Caco-2 (cell line): ENCODE results near the gene CXCR3. TPM values are rescaled to one million over a fixed set of nuclear protein-coding genes. Genes with fewer than 3 reads are reported as not detected.

ENCODE experiments used
- BruUV-seq: library from RNA; stranded (reverse); fragments of 400-500 nt; replicated peaks from 2 replicates; lab custom pipeline; 2021; lab: Mats Ljungman, UMichigan
- CTCF ChIA-PET: fragments of 300-600 bp; sonication (Branson Sonifier 250); formaldehyde crosslinking; loops from one replicate; lab custom pipeline; 2022; ENCODE audit warnings: antibody characterized with exemption; lab: Charles Lee
- POLR2A ChIA-PET: fragments of 300-600 bp; sonication (Branson Sonifier 250); formaldehyde crosslinking; loops from one replicate; lab custom pipeline; 2022; ENCODE audit warnings: antibody characterized with exemption; lab: Charles Lee
- DNase-seq, 2 experiments: peaks; one replicate each; pipeline versions ENCODE4 v3.0.0 to v3.0.0-alpha.2; 2020 to 2022
- H3K27me3 ChIP-seq: replicated peaks from 2 replicates; pipeline ENCODE4 v1.6.0; 2011; ENCODE audit warnings: low read length; ENCODE audit not compliant: control insufficient read depth, insufficient read depth
- H3K36me3 ChIP-seq: 2 replicates; pipeline ENCODE4 v1.5.1; 2011; ENCODE audit warnings: low read length; ENCODE audit not compliant: control insufficient read depth, insufficient read depth
- H3K4me1 ChIP-seq: fragments of 250-450 bp; sonication (Bioruptor Pico); 2 replicates; pipeline ENCODE4 v1.5.1; 2020; ENCODE audit warnings: mild to moderate bottlenecking
- H3K4me3 ChIP-seq: 2 replicates; pipeline ENCODE4 v1.5.1; 2011; ENCODE audit warnings: low read depth, mild to moderate bottlenecking, control low read depth, low read length
- H3K9me3 ChIP-seq: fragments of 250-450 bp; sonication (Bioruptor Pico); 2 replicates; pipeline ENCODE4 v1.5.1; 2020; ENCODE audit warnings: mild to moderate bottlenecking, moderate library complexity
- H3K27ac Mint-ChIP-seq: one replicate; pipeline ENCODE4 v1.8.0; 2022; ENCODE audit warnings: mixed read lengths; ENCODE audit not compliant: unreplicated experiment
- H3K27me3 Mint-ChIP-seq: one replicate; pipeline ENCODE4 v1.8.0; 2022; ENCODE audit warnings: mixed read lengths; ENCODE audit not compliant: insufficient read depth, unreplicated experiment
- H3K36me3 Mint-ChIP-seq: one replicate; pipeline ENCODE4 v1.8.0; 2022; ENCODE audit warnings: mild to moderate bottlenecking, mixed read lengths; ENCODE audit not compliant: insufficient read depth, unreplicated experiment
- H3K4me1 Mint-ChIP-seq: one replicate; pipeline ENCODE4 v1.8.0; 2022; ENCODE audit warnings: low read depth, mixed read lengths; ENCODE audit not compliant: unreplicated experiment
- H3K4me3 Mint-ChIP-seq: one replicate; pipeline ENCODE4 v1.8.0; 2022; ENCODE audit warnings: mild to moderate bottlenecking, moderate library complexity, mixed read lengths; ENCODE audit not compliant: unreplicated experiment
- H3K9me3 Mint-ChIP-seq: one replicate; pipeline ENCODE4 v1.8.0; 2022; ENCODE audit warnings: mixed read lengths; ENCODE audit not compliant: unreplicated experiment
- CTCF ChIP-seq, 2 experiments: fragments of 200-600 bp in 1 of 2; IDR thresholded peaks; 1 replicate in 1 of 2; 2 replicates in 1 of 2; pipeline versions ENCODE4 v1.5.1 to v1.8.0; 2011 to 2022; ENCODE audit warnings: antibody characterized with exemption in 1 of 2, control low read depth in 1 of 2, inconsistent platforms in 1 of 2, low read depth in 1 of 2, low read length in 1 of 2, mild to moderate bottlenecking in 1 of 2, moderate library complexity in 1 of 2; ENCODE audit not compliant: insufficient read depth in 1 of 2, severe bottlenecking in 1 of 2, unreplicated experiment in 1 of 2
- intact Hi-C: fragments of 100-400 bp; cut with micrococcal nuclease; formaldehyde crosslinking; loops from one replicate; pipeline ENCODE4 v1.10.0; 2022; ENCODE audit not compliant: unreplicated experiment
- total RNA-seq: library from RNA; stranded (reverse); gene quantifications from 2 replicates; pipeline ENCODE4 v1.2.3, GENCODE V29; 2022

Gene CXCR3
- total RNA-seq, 1 experiment from 2014 or later = not detected

GRCh38 chrX:71638409-71638808 lies 20.1 kb upstream of the CXCR3 start:
- no TSS peak for BruUV-seq

GRCh38 chrX:71637848-71638247 lies 19.5 kb upstream of the CXCR3 start:
- Histone ChIP-seq H3K4me3 (no peak overlapping the region), H3K4me1 (no peaks in the 10 kb centered on the region), H3K27me3 (no peaks in the 10 kb centered on the region), H3K36me3 (no peaks in the 10 kb centered on the region), H3K9me3 (no peaks in the 10 kb centered on the region)
- Mint-ChIP-seq H3K27ac (no peak overlapping the region), H3K4me1 (no peaks in the 10 kb centered on the region), H3K9me3 (no peaks in the 10 kb centered on the region), H3K27me3 (no peaks in the 10 kb centered on the region), H3K4me3 (no peak overlapping the region), H3K36me3 (no peaks in the 10 kb centered on the region)
- intact Hi-C loops = no loop called here
- DNase-seq = no peak
- CTCF ChIA-PET = interaction anchor here (0.6 kb wide), 1 partner anchor 45 kb away, joined by 3 read pairs; no protein-coding TSS in a partner anchor
- BruUV-seq = no TSS peak
- TF ChIP-seq CTCF (IDR thresholded peaks at IDR 0.05; ENCODE audit: insufficient read depth in 1 of 2, low read depth in 1 of 2, low read length in 1 of 2, severe bottlenecking in 1 of 2, unreplicated experiment in 1 of 2) = no peak
- POLR2A ChIA-PET = no interaction called here

More at GRCh38 chrX:71638409-71638808, 20.1 kb upstream of the CXCR3 start:
- Histone ChIP-seq H3K9me3 (no peaks in the 10 kb centered on the region), H3K4me1 (no peaks in the 10 kb centered on the region), H3K36me3 (no peaks in the 10 kb centered on the region), H3K27me3 (no peaks in the 10 kb centered on the region), H3K4me3 (no peak overlapping the region)
- Mint-ChIP-seq H3K4me1 (no peaks in the 10 kb centered on the region), H3K27me3 (no peaks in the 10 kb centered on the region), H3K36me3 (no peaks in the 10 kb centered on the region), H3K4me3 (no peak overlapping the region), H3K27ac (no peak overlapping the region), H3K9me3 (no peaks in the 10 kb centered on the region)
- TF ChIP-seq CTCF (IDR thresholded peaks at IDR 0.05; ENCODE audit: insufficient read depth in 1 of 2, low read depth in 1 of 2, low read length in 1 of 2, severe bottlenecking in 1 of 2, unreplicated experiment in 1 of 2) = no peak
- DNase-seq = no peak
- ChIA-PET POLR2A (no interaction called here), CTCF (no interaction called here)
- intact Hi-C loops = no loop called here

GRCh38 chrX:71637253-71637618 lies 18.9 kb upstream of the CXCR3 start:
- no peak for TF ChIP-seq CTCF (IDR thresholded peaks at IDR 0.05; ENCODE audit: insufficient read depth in 1 of 2, low read depth in 1 of 2, low read length in 1 of 2, severe bottlenecking in 1 of 2, unreplicated experiment in 1 of 2)
- H3K4me3 ChIP-seq = no peak overlapping the region
- H3K36me3 ChIP-seq = no peaks in the 10 kb centered on the region
- no peaks in the 10 kb centered on the region for H3K27me3 ChIP-seq
- no peaks in the 10 kb centered on the region for H3K4me1 Mint-ChIP-seq
- no peaks in the 10 kb centered on the region for H3K36me3 Mint-ChIP-seq
- H3K4me1 ChIP-seq = 0 out of 2 replicates have a peak, but pooled peaks cover 4% of the 10 kb centered on the region
- ChIA-PET POLR2A (no interaction called here), CTCF (interaction anchor here (0.6 kb wide), 1 partner anchor 44 kb away, joined by 3 read pairs; no protein-coding TSS in a partner anchor)
- no peak for DNase-seq
- no peaks in the 10 kb centered on the region for H3K9me3 Mint-ChIP-seq
- no peaks in the 10 kb centered on the region for H3K27me3 Mint-ChIP-seq
- H3K4me3 Mint-ChIP-seq = no peak overlapping the region
- intact Hi-C loops = no loop called here
- BruUV-seq = no TSS peak
- H3K27ac Mint-ChIP-seq = no peak overlapping the region
- H3K9me3 ChIP-seq = no peaks in the 10 kb centered on the region
